Prostate gland (tissue), 2 donors: Measurements from ENCODE around the gene EIF4B. TPM values are rescaled to one million over a fixed set of nuclear protein-coding genes. Genes with fewer than 3 reads are reported as not detected.

ENCODE experiments used
- DNase-seq: peaks from one replicate; pipeline ENCODE4 v3.0.0-alpha.2; 2019; ENCODE audit warnings: low spot score
- H3K27ac ChIP-seq, 2 donors: fragments of 200-600 bp; sonication (generic); 2 replicates each; pipeline ENCODE4 v1.5.1; 2017 to 2019
- H3K27me3 ChIP-seq: fragments of 200-600 bp; sonication (generic); replicated peaks from 2 replicates; pipeline ENCODE4 v1.5.1; 2019; ENCODE audit not compliant: insufficient read depth
- H3K36me3 ChIP-seq, 2 donors: fragments of 200-600 bp; sonication (generic); 1 replicate in 1 of 2; 2 replicates in 1 of 2; pipeline versions ENCODE4 v1.5.1 to v1.8.1; 2017 to 2019
- H3K4me1 ChIP-seq: fragments of 200-600 bp; sonication (generic); replicated peaks from 2 replicates; pipeline ENCODE4 v1.5.1; 2019
- H3K4me3 ChIP-seq, 2 donors: fragments of 200-600 bp; sonication (generic); 2 replicates each; pipeline ENCODE4 v1.5.1; 2017 to 2019
- H3K9me3 ChIP-seq: fragments of 200-600 bp; sonication (generic); 2 replicates; pipeline ENCODE4 v1.5.1; 2017
- POLR2A ChIP-seq: fragments of 450-650 bp; IDR thresholded peaks from one replicate; pipeline ENCODE4 v1.6.1; 2016; ENCODE audit warnings: antibody characterized with exemption, mild to moderate bottlenecking
- POLR2AphosphoS5 ChIP-seq: sonication (generic); formaldehyde crosslinking; IDR thresholded peaks from one replicate; pipeline ENCODE4 v1.6.1; 2017; ENCODE audit warnings: antibody characterized with exemption
- WGBS: methylation state at CpG from one replicate; pipeline ENCODE4 v1.1.5; 2018; 5-methylcytosine and 5-hydroxymethylcytosine counted together
- intact Hi-C: fragments of 100-400 bp; cut with DNase I; formaldehyde crosslinking; loops from one replicate; pipeline ENCODE4 v1.14.2; 2022
- total RNA-seq, 2 donors: library from RNA; depleted of rRNA; stranded (reverse); fragments of >200 nt; gene quantifications; one replicate each; pipeline ENCODE4 v1.1.0, GENCODE V29; 2016
- TF ChIP-seq, protein P1 (sequence below), 4 experiments: fragments of 200-600 bp in 2 of 4; fragments of 450-650 bp in 2 of 4; sonication (generic) in 2 of 4; IDR thresholded peaks; 1 replicate in 3 of 4; 2 replicates in 1 of 4; pipeline ENCODE4 v1.5.1; 2016 to 2019; ENCODE audit warnings: antibody characterized with exemption in 4 of 4, mild to moderate bottlenecking in 2 of 4, moderate library complexity in 2 of 4

The EIF4B gene
- total RNA-seq, 2 donors from 2014 or later, result 419 to 458 TPM

DNA sequence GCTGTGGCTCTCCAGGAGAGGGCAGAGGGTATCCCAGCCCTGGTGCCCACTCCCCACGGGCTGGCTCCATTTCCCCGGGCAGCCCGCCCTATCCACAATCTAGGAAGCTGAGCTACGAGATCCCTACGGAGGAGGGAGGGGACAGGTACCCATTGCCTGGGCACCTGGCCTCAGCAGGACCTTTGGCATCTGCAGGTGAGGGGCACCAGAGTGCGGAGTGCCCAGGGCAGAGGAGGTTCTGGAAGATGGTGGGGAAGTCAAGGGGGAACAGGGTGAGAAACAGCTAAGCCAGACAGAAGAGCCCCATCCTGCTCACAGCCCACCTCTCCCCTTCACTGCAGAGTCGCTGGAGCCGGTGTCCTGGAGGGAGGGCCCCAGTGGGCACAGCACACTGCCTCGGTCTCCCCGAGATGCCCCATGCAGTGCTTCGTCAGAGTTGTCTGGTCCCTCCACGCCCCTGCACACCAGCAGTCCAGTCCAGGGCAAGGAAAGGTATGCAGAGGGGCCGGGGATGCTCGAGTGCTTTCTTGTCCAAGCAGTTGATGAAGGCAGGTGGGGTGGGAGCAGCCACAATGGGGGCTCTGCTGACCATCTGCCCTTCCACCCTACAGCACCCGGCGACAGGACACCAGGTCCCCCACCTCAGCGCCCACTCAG, 53.9 kb downstream of the EIF4B start:
- intact Hi-C loops, result no loop called here
- peaks cover 12% of the 10 kb centered on the region for H3K4me1 ChIP-seq
- H3K9me3 ChIP-seq, result no peaks in the 10 kb centered on the region
- WGBS, result 87% methylated on average over 14 of the region's 17 CpGs
- no peak for TF ChIP-seq POLR2A
- TF ChIP-seq, protein P1, sequence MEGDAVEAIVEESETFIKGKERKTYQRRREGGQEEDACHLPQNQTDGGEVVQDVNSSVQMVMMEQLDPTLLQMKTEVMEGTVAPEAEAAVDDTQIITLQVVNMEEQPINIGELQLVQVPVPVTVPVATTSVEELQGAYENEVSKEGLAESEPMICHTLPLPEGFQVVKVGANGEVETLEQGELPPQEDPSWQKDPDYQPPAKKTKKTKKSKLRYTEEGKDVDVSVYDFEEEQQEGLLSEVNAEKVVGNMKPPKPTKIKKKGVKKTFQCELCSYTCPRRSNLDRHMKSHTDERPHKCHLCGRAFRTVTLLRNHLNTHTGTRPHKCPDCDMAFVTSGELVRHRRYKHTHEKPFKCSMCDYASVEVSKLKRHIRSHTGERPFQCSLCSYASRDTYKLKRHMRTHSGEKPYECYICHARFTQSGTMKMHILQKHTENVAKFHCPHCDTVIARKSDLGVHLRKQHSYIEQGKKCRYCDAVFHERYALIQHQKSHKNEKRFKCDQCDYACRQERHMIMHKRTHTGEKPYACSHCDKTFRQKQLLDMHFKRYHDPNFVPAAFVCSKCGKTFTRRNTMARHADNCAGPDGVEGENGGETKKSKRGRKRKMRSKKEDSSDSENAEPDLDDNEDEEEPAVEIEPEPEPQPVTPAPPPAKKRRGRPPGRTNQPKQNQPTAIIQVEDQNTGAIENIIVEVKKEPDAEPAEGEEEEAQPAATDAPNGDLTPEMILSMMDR (IDR thresholded peaks at IDR 0.05), result no peak
- TF ChIP-seq POLR2AphosphoS5, result no peak
- H3K27me3 ChIP-seq, result no peaks in the 10 kb centered on the region
- no peak overlapping the region for H3K4me3 ChIP-seq
- H3K27ac ChIP-seq, result peak overlapping the region; percentile 66 to 68
- peaks cover 0 to under 1% of the 10 kb centered on the region in 2 donors for H3K36me3 ChIP-seq
- no peak for DNase-seq

DNA sequence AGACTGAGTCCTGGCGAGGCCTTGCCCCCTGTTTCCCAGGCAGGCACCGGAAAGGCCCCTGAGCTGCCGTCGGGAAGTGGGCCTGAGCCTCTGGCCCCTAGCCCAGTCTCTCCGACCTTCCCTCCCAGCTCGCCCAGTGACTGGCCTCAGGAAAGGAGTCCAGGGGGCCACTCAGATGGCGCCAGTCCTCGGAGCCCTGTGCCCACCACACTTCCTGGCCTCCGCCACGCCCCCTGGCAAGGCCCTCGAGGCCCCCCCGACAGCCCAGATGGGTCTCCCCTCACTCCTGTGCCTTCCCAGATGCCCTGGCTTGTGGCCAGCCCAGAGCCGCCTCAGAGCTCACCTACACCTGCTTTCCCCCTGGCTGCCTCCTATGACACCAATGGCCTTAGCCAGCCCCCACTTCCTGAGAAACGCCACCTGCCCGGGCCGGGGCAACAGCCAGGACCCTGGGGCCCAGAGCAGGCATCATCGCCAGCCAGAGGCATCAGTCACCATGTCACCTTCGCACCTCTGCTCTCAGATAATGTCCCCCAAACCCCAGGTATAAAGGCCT, 54.5 kb downstream of the EIF4B start:
- intact Hi-C loops, result no loop called here
- DNase-seq, result no peak

DNA sequence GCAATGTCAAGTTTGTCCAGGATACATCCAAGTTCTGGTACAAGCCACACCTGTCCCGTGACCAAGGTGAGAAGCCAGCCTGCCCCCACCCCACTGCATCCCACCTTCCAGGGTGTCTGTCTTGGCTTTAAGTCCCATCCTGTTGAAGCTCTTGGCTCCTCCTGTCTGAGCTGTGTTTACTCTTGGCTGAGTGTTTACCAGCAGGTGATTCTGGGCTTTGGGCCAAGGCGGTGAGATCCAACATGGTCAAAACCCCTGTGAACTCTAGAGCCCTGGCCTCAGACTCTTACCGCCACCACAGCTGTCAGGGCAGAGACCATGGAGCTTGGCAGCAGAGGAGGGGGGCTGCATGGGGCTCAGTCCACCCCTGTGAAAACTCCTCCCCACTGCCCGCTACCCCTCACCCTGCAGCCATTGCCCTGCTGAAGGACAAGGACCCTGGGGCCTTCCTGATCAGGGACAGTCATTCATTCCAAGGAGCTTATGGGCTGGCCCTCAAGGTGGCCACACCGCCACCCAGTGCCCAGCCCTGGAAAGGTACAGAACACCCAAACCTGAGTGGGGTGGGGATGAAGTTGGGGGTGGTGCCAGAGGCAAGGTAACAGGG, 55.3 kb downstream of the EIF4B start:
- intact Hi-C loops, result no loop called here
- WGBS, result 51% methylated on average over 4 of the region's 5 CpGs
- no peaks in the 10 kb centered on the region for H3K9me3 ChIP-seq
- H3K27me3 ChIP-seq, result no peaks in the 10 kb centered on the region
- peak; percentile 86 for DNase-seq
- peaks cover 0 to 6% of the 10 kb centered on the region in 2 donors for H3K36me3 ChIP-seq
- no peak overlapping the region for H3K4me3 ChIP-seq
- TF ChIP-seq POLR2A, result no peak
- TF ChIP-seq, protein P1 (IDR thresholded peaks at IDR 0.05), result peak in 2 of 4 experiments; percentile 39 to 45
- peak; percentile 80 for TF ChIP-seq POLR2AphosphoS5
- H3K27ac ChIP-seq, result peak overlapping the region; percentile 66 to 68
- H3K4me1 ChIP-seq, result peaks cover 12% of the 10 kb centered on the region

More for the DNA sequence above, 54.5 kb downstream of the EIF4B start:
- H3K9me3 ChIP-seq, result no peaks in the 10 kb centered on the region
- H3K4me3 ChIP-seq, result no peak overlapping the region
- WGBS, result 48% methylated on average over 18 of the region's 18 CpGs
- peaks cover 12% of the 10 kb centered on the region for H3K4me1 ChIP-seq
- H3K27ac ChIP-seq, result peak overlapping the region; percentile 66 to 68
- no peaks in the 10 kb centered on the region for H3K27me3 ChIP-seq
- H3K36me3 ChIP-seq, result peaks cover 0 to 6% of the 10 kb centered on the region in 2 donors
- no peak for TF ChIP-seq POLR2A
- TF ChIP-seq, protein P1 (IDR thresholded peaks at IDR 0.05), result no peak
- no peak for TF ChIP-seq POLR2AphosphoS5

DNA sequence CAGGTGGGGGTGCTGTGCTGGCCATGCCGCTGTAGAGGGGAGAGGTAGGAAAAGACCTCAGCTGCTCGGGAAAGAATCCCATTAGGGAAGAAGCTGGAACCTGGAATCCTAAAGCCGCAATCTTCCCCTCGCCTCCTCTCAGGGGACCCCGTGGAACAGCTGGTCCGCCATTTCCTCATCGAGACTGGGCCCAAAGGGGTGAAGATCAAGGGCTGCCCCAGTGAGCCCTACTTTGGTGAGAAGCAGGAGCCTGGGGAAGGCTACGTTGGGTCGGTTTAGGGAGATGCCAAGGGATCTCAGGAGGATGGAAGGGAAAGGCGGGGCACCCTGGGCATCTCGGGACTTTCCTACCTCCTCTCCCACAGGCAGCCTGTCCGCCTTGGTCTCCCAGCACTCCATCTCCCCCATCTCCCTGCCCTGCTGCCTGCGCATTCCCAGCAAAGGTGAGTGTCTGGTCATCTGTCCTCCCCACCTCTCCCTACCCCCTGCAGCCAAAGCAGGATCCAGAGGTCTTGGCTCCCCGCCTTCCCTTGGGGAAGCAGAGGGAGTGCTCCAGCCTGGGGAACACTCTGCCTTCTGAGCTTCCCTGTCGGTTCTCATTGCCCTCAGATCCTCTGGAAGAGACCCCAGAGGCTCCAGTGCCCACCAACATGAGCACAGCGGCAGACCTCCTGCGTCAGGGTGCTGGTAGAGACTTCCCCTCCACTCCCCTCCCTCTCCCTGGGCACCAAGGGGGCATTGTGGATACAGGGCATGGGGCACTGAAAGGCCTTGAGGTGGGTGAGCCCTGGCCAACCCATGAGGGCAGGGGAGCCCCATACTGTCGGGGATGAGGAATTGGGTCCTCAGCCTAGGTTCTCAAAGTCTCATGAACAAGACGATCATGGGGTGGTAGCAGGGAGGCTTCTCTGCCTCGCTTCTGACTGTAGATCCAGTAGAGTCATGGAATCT, 56.0 kb downstream of the EIF4B start:
- TF ChIP-seq POLR2AphosphoS5, result no peak
- no peak for TF ChIP-seq POLR2A
- Histone ChIP-seq H3K27ac (peak overlapping the region; percentile 66 to 68), H3K36me3 (peaks cover 0 to 7% of the 10 kb centered on the region in 2 donors), H3K27me3 (no peaks in the 10 kb centered on the region), H3K4me1 (peaks cover 12% of the 10 kb centered on the region), H3K4me3 (no peak overlapping the region), H3K9me3 (no peaks in the 10 kb centered on the region)
- DNase-seq, result no peak
- 68% methylated on average over 20 of the region's 20 CpGs for WGBS
- intact Hi-C loops, result no loop called here
